ENCODE results near the gene COL27A1. TPM values are rescaled to one million over a fixed set of nuclear protein-coding genes. Genes with fewer than 3 reads are reported as not detected.

COL27A1 gene
- total RNA-seq, 4 donors from 2014 or later = 1.0 to 5.7 (median 3.3) TPM

DNA sequence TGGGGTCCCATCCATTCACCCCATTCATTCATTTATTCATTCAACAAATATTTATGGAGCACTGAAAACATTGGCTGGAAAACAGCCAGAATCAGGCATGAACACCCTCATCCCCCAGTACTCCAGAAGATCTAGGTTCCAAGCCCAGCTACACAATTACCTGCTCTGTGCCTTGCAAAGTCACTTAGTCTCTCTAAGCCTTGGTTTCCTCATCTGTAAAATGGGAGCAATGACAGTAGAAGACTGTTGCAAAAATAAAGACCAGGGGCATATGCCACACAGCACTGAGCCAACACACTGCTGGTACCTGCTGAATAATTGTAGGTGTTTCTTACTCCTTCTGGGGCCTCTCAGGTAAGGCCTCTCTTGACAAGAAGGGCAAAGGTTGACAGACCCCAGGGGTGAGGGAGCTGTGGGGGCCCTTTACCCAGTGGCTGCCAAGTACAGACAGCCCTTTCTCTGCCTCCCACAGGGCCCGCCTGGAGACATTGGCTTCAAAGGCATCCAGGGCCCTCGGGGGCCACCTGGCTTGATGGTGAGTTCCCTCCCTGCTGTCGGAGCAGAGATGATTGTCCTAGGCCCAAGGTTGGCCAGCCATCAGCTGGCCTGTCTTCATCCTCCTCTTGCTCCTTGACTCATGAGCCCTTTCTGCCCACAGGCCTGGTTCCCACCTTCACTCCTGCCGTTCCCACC is 145.0 kb downstream of the COL27A1 start:
- TF ChIP-seq, protein P1, sequence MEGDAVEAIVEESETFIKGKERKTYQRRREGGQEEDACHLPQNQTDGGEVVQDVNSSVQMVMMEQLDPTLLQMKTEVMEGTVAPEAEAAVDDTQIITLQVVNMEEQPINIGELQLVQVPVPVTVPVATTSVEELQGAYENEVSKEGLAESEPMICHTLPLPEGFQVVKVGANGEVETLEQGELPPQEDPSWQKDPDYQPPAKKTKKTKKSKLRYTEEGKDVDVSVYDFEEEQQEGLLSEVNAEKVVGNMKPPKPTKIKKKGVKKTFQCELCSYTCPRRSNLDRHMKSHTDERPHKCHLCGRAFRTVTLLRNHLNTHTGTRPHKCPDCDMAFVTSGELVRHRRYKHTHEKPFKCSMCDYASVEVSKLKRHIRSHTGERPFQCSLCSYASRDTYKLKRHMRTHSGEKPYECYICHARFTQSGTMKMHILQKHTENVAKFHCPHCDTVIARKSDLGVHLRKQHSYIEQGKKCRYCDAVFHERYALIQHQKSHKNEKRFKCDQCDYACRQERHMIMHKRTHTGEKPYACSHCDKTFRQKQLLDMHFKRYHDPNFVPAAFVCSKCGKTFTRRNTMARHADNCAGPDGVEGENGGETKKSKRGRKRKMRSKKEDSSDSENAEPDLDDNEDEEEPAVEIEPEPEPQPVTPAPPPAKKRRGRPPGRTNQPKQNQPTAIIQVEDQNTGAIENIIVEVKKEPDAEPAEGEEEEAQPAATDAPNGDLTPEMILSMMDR (IDR thresholded peaks at IDR 0.05) = no peak
- no peak for TF ChIP-seq POLR2AphosphoS5 (IDR thresholded peaks at IDR 0.05)
- TF ChIP-seq POLR2A (IDR thresholded peaks at IDR 0.05) = no peak
- no peak for TF ChIP-seq EP300 (IDR thresholded peaks at IDR 0.05)
- H3K27ac ChIP-seq = no peak overlapping the region
- H3K36me3 ChIP-seq = peaks cover 0 to 22% of the 10 kb centered on the region in 2 donors
- no peak for ATAC-seq
- peaks cover 0 to 5% (median 0%) of the 10 kb centered on the region in 3 donors for H3K9me3 ChIP-seq
- peaks cover 0 to 2% (median 0%) of the 10 kb centered on the region in 3 donors for H3K4me1 ChIP-seq
- 75% methylated on average over 1 of the region's 4 CpGs; no CpG with 5 or more reads in 1 of the 2 donors for WGBS, 2 donors (ENCODE audit: low coverage in 1 of 2)
- H3K4me3 ChIP-seq = no peak overlapping the region
- no peaks in the 10 kb centered on the region for H3K27me3 ChIP-seq

DNA sequence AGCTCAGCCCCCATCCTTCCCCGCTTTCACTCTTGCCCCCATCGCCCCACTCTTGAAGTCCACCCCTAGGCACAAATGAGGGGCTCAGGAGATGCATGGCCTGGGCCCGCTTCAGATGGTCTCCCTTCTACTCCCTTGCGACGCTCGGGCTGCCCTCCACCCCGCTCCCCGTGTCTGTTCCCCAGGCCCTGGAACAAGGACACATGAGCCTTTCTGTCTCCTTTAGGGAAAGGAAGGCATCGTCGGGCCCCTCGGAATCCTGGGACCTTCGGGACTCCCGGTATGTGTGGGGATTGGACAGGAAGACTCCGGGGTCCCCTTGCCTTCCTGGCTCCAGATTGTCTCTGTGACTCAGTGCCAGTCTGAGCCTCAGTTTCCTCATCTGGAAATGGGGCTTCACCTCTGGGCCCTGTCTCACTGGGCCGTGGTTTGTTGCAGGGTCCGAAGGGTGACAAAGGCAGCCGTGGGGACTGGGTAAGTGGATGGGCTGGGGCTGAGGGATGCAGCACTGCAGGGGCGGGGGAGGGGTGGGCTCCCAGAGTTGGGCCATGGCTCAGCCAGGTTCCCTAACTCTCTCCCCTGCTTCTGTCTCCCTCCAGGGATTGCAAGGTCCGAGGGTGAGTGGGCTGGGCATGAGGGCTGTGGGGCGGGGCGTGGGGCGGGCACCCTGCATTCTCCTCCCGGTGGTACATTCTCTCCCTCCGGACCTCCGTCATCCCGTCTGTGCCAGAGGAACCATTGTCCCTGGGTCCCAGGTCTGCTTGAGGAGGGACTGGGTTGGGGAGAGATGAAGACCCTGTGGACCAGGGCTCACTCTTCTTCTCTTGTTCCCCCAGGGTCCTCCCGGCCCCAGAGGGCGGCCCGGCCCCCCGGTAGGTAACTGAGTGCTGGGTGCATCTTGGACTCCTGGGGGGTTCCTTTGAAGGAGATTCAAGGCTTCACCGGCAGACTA is 145.8 kb downstream of the COL27A1 start:
- H3K4me3 ChIP-seq = no peak overlapping the region
- no peaks in the 10 kb centered on the region for H3K9me3 ChIP-seq
- ATAC-seq = no peak
- H3K27ac ChIP-seq = no peak overlapping the region
- peaks cover 0 to 10% (median 0%) of the 10 kb centered on the region in 3 donors for H3K4me1 ChIP-seq
- H3K27me3 ChIP-seq = peaks cover 5% of the 10 kb centered on the region
- H3K36me3 ChIP-seq = peaks cover 0 to 17% of the 10 kb centered on the region in 2 donors
- no peak for TF ChIP-seq EP300 (IDR thresholded peaks at IDR 0.05)
- no peak for TF ChIP-seq POLR2A (IDR thresholded peaks at IDR 0.05)
- TF ChIP-seq, protein P1 (IDR thresholded peaks at IDR 0.05) = no peak
- no peak for TF ChIP-seq POLR2AphosphoS5 (IDR thresholded peaks at IDR 0.05)
- WGBS, 2 donors (ENCODE audit: low coverage in 1 of 2) = 90 to 95% methylated on average over 2 to 13 of the region's 31 CpGs

DNA sequence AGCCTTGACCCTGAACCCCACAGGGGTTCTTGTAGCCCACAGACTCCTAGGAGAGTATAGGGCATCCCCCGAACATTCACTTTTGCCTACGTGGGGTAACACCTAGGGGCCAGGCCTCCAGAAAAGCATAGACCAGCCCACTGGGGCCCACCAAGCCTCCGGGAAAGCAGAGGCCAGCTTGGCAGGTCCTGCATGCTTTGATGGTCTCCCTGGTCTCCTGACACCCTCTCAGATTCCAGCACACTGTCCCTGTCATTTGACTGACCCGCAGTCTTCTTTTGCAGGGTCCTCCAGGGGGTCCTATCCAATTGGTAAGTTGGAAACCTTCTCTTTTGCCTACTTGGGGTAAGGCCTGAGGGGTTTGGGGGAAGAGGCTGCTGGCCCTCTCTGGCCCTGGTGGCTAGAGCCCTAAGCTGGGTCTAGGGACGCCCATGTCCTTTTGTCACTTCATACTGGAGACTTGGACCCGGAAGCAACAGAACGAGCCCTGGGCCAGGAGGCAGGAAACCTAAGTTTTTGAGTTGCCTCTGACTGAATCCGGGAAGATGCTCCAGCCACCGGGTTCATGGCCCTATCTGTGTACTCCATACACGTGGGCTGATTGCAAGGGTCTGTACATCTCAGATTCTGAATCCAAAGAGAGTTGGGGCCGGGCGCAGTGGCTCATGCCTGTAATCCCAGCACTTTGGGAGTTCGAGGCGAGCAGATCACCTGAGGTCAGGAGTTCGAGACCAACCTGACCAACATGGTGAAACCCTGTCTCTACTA is 146.6 kb downstream of the COL27A1 start:
- WGBS, 2 donors (ENCODE audit: low coverage in 1 of 2) = 100% methylated on average over 1 of the region's 15 CpGs; no CpG with 5 or more reads in 1 of the 2 donors
- no peak overlapping the region for H3K27ac ChIP-seq
- H3K4me1 ChIP-seq = peaks cover 0 to 10% (median 0%) of the 10 kb centered on the region in 3 donors
- H3K9me3 ChIP-seq = no peaks in the 10 kb centered on the region
- peaks cover 5% of the 10 kb centered on the region for H3K27me3 ChIP-seq
- H3K4me3 ChIP-seq = no peak overlapping the region
- TF ChIP-seq EP300 (IDR thresholded peaks at IDR 0.05) (no peak), POLR2A (IDR thresholded peaks at IDR 0.05) (no peak), POLR2AphosphoS5 (IDR thresholded peaks at IDR 0.05) (no peak)
- TF ChIP-seq, protein P1 (IDR thresholded peaks at IDR 0.05) = no peak
- no peak for ATAC-seq
- peaks cover 0 to 17% of the 10 kb centered on the region in 2 donors for H3K36me3 ChIP-seq

DNA sequence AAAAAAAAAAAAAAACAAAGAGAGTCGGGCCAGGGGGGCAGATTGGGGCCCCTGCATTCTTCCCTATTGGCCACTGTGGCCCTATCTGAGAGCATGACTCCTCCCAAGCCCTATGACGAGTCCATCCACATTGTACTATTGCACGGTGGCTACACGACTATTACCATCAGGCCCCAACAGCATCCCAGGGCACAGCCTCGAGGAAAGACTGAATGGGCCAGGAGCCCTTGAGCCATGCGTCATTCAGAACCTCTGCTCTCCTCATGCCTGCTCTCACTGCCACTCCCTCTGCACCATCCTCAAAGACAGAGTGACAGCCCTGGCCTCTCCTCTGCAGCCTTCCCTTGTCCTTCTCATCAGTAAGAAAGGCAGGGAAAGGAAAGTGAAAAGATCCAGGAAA is 147.4 kb downstream of the COL27A1 start:
- no peak for ATAC-seq
- H3K36me3 ChIP-seq = peaks cover 0 to 17% of the 10 kb centered on the region in 2 donors
- H3K9me3 ChIP-seq = no peaks in the 10 kb centered on the region
- 65% methylated on average over 6 of the region's 6 CpGs; no CpG with 5 or more reads in 1 of the 2 donors for WGBS, 2 donors (ENCODE audit: low coverage in 1 of 2)
- no peak overlapping the region for H3K27ac ChIP-seq
- TF ChIP-seq, protein P1 (IDR thresholded peaks at IDR 0.05) = no peak
- TF ChIP-seq POLR2AphosphoS5 (IDR thresholded peaks at IDR 0.05) (no peak), EP300 (IDR thresholded peaks at IDR 0.05) (no peak), POLR2A (IDR thresholded peaks at IDR 0.05) (no peak)
- H3K4me1 ChIP-seq = peaks cover 0 to 10% (median 0%) of the 10 kb centered on the region in 3 donors
- H3K27me3 ChIP-seq = peaks cover 5% of the 10 kb centered on the region
- H3K4me3 ChIP-seq = no peak overlapping the region
